K562 (cell line): ENCODE measurements around the gene ST7.

Source experiments
- KDM4B ChIP-seq, 2 experiments: fragments of 450-650 bp in 1 of 2; sonication (generic) in 1 of 2; IDR thresholded peaks; 2 replicates each; pipeline ENCODE4 v1.6.1; 2016 to 2017; ENCODE audit warnings: borderline replicate concordance in 2 of 2, antibody characterized with exemption in 1 of 2, low read depth in 1 of 2, mild to moderate bottlenecking in 1 of 2
- POLR2AphosphoS2 ChIP-seq: IDR thresholded peaks from 2 replicates; pipeline ENCODE4 v1.6.1; 2012; ENCODE audit warnings: low read length, improper control_type of control experiment
- SP1 ChIP-seq: sonication (generic); formaldehyde crosslinking; IDR thresholded peaks from 2 replicates; pipeline ENCODE4 v1.8.1; 2022; ENCODE audit warnings: mild to moderate bottlenecking, missing genetic modification reagents

DNA sequence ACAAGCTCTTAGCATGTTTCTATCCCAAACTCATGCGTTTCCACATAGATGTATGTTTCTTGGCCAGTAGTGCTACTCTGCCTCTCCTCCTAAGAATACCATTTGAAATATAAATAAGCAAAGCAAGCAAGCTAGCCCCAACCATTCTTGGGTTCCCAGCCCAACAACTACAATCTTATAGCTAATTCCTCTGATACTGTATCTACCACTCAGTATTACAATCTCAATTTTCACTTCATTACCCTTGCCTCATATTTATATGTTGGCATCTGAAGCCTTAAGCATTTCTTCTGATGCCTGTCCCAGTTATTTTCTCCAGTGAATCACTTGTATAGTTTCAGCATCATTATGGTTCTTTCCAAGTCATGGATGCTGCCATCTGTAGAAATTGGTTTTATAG lies 181.1 kb downstream of the ST7 start:
- TF ChIP-seq SP1 (CRISPR knock-in tag), result no peak
- no peak for TF ChIP-seq KDM4B (IDR thresholded peaks at IDR 0.05; ENCODE audit: borderline replicate concordance in 2 of 2, low read depth in 1 of 2)
- TF ChIP-seq POLR2AphosphoS2, result no peak
